A549 treated with GW870086 at 1 μM for 4 hours (cell line): ENCODE results near the gene PLGLB1. TPM values are rescaled to one million over a fixed set of nuclear protein-coding genes. Genes with fewer than 3 reads are reported as not detected.

Experiments
- total RNA-seq: library from RNA; stranded (reverse); fragments of 200-300 nt; extraction: Qiagen RNA extraction; gene quantifications from 5 replicates; pipeline ENCODE4 v1.2.3, GENCODE V29; 2022; ENCODE audit warnings: low read depth

Gene PLGLB1
- 0.29 to 0.88 TPM (median 0.31 TPM) in 5 replicates for total RNA-seq

DNA sequence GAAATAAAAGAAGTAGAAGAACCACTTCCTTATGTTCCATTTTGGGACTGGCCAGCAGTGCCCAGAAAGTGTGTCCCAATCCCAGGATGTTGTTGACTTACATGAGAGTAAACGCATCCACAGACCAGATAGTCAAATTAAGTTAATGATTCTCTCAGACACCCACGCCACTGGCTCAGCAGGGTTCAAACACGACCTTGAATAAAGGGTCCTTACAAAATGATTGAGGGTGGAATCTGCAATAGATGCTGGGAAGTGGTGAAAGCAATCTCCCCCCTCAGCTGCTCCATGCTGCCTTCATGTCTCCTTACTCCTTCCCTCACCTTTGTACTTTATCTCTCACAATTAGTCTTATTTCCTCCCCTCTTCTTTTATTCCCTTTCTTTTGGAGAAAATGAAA is at the start of gene PLGLB1:
Gene PLGLB1, minus strand, starts transcription at position 101 of the 400 bp plus-strand sequence. Its CDS starts 61 bp downstream, at position 40.

Other genes with a start within 250 kb of the PLGLB1 start
- 0.21 to 0.34 TPM (median 0.24 TPM) in 5 replicates for gene CD8A, start 230.9 kb downstream of the PLGLB1 start, total RNA-seq
- not detected in 5 replicates for gene CD8B, start 160.0 kb downstream of the PLGLB1 start, total RNA-seq
- 0.03 to 0.09 TPM (median 0.05 TPM) in 4 of 5 replicates, not detected in the other for gene RGPD1, start 79.7 kb downstream of the PLGLB1 start, total RNA-seq